H54 (cell line): ENCODE results near the gene MACROD2.
"Not testable (repeated sequence)": the region's sequence is repeated elsewhere in the genome, so short reads cannot be mapped to it uniquely, and the experiment has no call there.

Source experiments
- DNase-seq: peaks from one replicate; pipeline ENCODE4 v3.0.0; 2011; ENCODE audit warnings: low spot score, mixed read lengths; ENCODE audit not compliant: insufficient read length
- FAIRE-seq: peaks from 3 replicates; lab custom pipeline; 2011; peaks lifted over from hg19 to GRCh38; lab: Jason Lieb, UNC
- POLR2A ChIP-seq: IDR thresholded peaks from 2 replicates; pipeline ENCODE4 v1.6.1; 2011; ENCODE audit warnings: low read depth, mild to moderate bottlenecking, low read length

Gene MACROD2

DNA sequence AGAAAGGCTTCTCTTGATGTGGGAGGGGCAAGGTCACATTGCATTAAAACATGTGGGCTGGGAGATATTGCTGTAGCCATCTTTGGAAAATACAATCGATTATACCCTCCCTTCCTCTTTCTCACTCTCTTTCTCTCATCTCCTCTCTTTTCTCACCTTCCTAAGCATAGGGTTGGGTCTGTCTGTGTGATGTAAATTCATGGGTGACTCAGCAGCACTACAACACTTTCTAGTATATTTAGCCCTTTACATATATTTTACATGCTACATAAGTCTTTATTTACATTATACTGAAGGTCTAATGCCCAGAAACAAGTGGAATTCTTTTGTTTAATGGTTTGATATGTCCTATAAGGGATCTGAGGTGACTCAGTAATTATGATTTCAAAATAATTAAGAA lies 976.9 kb downstream of the MACROD2 start:
- no peak for TF ChIP-seq POLR2A
- DNase-seq (no peak), FAIRE-seq (no peak)

GRCh38 chr20:14972690-14973089 lies 977.4 kb downstream of the MACROD2 start:
- FAIRE-seq (no peak), DNase-seq (no peak)
- no peak for TF ChIP-seq POLR2A

- no peak for DNase-seq
- FAIRE-seq, result no peak
- TF ChIP-seq POLR2A, result no peak
These were observed 984.2 kb downstream of the MACROD2 start for GRCh38 chr20:14979453-14979986.

GRCh38 chr20:14981486-14981885 lies 986.2 kb downstream of the MACROD2 start:
- not testable (repeated sequence) for FAIRE-seq, DNase-seq

DNA sequence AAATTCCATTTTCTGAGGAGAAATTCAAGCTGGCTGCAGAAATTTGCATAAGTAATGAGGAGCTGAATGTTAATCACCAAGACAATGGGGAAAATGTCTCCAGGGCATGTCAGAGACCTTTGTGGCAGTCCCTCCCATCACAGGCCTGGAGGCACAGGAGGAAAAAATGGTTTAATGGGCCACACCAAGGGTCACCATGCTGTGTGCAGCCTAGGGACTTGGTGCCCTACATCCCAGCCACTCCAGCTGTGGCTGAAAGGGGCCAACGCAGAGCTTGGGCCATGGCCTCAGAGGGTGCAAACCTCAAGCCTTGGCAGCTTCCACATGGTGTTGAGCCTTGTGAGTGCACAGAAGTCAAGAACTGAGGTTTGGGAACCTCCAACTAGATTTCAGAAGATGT lies 987.0 kb downstream of the MACROD2 start:
- not testable (repeated sequence) for FAIRE-seq

GRCh38 chr20:14984305-14984704 lies 989.0 kb downstream of the MACROD2 start:
- FAIRE-seq (no peak), DNase-seq (no peak)
- no peak for TF ChIP-seq POLR2A

More for the DNA sequence above, 987.0 kb downstream of the MACROD2 start:
- DNase-seq, result not testable (repeated sequence)

DNA sequence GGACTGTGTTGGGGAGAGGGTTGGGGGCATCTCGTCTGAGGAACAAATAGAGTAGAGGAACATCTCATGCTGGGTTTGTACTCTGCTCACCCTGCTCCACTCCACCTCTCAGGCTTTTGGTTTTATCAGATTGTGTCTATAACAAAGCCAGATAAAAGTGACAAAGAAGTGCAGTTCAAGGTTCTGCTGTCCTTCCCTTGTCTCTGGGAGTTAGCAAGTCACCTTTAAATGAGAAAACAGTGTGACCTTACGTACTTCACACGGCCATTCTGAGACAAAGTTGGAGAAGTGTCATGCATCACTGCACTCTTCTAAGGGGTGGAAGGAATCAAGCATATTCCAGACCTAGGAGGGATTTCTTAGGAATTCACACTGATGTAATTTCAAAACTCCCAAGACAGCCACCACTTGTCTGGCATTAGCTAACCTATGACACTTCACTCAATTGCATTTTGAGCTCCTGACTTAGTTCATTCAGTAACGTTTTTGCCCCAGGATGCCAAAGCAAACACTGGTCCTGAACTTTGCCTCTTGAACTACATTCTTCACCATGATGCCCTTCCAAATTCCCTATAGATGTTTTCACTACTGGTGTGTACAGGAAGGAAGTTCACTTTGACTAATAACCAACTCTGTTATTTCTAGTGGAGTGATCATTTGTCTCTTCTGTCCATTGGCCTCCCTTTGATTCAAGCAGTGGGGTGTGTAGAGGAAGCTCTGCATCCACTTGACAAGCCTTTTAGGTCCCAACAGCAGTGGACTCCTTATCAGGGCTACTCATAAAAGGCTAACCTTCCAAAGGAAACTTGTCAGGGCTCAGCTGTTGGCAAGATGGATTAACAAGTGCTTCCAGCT lies 989.7 kb downstream of the MACROD2 start:
- no peak for TF ChIP-seq POLR2A
- FAIRE-seq (no peak), DNase-seq (no peak)

- no peak for TF ChIP-seq POLR2A
- DNase-seq (no peak), FAIRE-seq (no peak)
These were observed 990.8 kb downstream of the MACROD2 start for GRCh38 chr20:14986026-14986655.

DNA sequence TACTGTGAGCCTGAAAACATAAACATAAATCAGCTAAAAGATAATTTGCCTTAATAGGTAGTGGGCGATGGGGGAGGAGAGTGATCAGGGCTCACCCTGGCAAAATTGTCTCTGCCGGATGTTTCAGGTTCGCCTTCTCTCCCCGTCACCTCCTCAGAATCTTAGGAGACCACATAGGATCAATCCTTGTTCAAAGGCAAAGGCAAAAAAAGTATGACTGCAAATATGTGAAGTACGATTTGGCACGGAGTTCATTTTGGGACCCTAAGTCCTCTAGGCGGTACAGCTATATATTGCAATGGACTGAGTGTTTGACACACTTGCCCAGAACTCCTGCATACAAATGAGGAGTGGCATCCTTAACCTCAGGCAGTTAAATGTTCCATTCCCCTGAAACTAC lies 991.3 kb downstream of the MACROD2 start:
- FAIRE-seq (no peak), DNase-seq (no peak)
- no peak for TF ChIP-seq POLR2A

DNA sequence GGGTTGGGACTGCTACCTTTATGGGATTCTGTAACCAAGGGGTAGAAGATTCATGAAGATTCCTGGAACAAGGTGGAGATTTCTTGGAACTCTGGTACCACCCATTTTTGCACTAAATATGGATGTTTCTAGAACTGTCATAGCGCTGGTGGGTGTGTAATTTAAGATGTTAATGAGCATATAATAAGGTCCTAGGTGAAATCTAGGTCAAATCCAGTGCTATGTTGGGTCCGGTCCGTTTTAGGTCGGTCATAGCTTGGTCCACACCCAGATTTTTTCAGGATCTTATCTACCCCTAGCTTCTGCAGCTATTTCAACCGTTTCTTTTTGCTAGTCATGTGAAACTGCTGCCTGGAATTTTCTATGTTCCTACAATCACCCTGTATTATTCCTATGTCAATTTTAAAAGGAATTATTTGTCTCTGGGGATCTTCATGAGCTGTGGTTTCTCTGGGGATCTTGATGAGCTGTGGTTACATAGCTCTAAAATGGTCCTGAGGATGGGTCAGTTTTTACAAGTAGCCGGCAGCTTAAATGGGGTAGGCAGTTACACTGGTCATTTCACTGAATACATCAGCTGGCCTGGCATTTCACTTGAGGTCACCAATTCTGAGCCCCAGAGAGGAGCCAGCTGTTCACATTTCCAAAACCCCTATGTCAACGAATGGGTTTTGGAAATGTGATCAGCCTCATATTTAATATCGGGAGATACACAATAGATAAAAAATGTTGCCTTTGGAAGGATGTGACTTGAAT lies 994.4 kb downstream of the MACROD2 start:
- DNase-seq, result no peak
- FAIRE-seq, result no peak
- TF ChIP-seq POLR2A, result no peak

DNA sequence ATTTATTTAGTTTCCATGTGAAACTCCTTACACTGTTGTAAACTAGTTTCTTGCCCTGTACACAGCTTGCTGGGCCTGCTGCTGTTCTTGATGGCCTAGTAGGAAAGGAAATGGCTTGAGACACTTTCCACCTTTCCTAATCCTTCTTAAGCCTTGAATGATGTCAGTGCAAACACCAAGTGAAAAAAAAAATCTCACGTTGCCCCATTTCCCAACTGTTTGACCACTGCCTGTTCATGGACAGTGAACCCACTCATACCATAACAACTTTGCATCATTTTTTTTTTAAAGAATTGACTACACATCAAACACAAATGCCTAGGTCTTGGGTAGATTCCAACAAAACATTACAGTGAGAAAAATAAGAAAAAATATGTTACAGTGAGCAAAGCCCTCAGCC lies 995.7 kb downstream of the MACROD2 start:
- TF ChIP-seq POLR2A, result no peak
- FAIRE-seq (no peak), DNase-seq (no peak)

GRCh38 chr20:14992153-14992552 lies 996.8 kb downstream of the MACROD2 start:
- FAIRE-seq, result no peak
- no peak for TF ChIP-seq POLR2A
- DNase-seq, result no peak

DNA sequence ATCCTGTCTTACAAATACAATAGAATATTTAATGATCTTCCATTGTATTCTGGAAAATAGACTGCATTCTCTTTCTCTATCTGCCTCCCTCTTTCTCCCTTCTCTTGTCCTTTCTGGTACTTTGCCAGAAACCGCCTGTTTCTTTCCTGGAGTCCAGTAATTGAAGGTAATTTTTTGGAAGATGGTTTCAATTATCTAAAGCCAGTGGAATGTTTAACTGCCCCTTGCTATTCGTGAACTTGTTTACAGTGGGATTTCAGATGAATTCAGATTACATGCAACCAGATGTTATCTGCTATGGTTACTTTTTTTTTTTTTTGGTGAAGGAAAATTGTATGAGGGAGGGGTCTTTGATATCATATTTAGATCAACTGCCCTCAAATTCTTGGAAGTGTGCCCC lies 997.6 kb downstream of the MACROD2 start:
- FAIRE-seq, result no peak
- no peak for TF ChIP-seq POLR2A
- no peak for DNase-seq
